ENCODE results near the gene TNFRSF8.

TNFRSF8 gene

DNA sequence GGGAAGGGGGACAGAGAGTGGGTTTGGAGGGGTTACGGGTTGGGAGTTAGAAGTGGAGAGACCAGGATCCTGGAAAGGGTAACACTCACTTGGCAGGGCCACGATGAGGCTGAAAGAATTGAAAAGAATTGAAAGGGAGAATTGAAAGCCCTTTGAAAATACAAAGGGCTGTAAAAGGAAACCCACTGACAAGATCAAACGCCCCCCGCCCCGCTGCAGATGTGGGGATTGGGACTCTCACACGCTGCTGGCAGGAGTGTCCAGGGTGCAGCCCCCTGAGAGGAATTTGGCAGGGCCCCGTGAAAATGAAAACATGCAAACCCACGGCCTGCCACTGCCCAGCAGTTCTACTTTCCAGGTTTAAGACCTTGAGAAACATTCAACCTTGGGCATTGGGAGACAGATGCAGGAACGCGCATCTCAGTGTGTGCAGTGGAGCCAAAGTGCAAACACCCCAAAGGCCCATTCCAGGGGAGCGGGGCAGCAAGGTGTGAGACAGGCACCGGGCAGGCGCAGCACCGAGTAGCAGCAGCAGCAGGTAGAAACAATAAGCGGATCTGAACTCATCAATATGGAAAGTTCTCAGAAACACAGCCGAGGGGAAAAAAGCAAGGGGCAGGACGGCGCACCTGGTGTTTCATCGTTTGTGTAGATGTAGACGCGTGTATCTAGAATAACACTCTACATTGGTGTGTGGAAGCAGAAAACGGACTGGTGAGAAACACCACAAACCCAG is 95.4 kb downstream of the TNFRSF8 start:
- H3K9me3 ChIP-seq (ENCODE audit: insufficient read depth, low read length): no peaks in the 10 kb centered on the region
- H3K79me2 ChIP-seq (ENCODE audit: insufficient read depth, low read length): no peaks in the 10 kb centered on the region
- no peak overlapping the region for H3K9ac ChIP-seq (ENCODE audit: low read length)
- H4K20me1 ChIP-seq (ENCODE audit: low read depth, low read length): no peaks in the 10 kb centered on the region
- no peak overlapping the region for H3K4me2 ChIP-seq (ENCODE audit: low read depth, low read length, poor library complexity, severe bottlenecking)
- no peaks in the 10 kb centered on the region for H3F3A ChIP-seq (ENCODE audit: insufficient read depth)
- no peak for TF ChIP-seq CTCF (IDR thresholded peaks at IDR 0.05; ENCODE audit: insufficient read depth, low read length, poor library complexity, severe bottlenecking)
- TF ChIP-seq EZH2phosphoT487 (conservative IDR thresholded peaks at IDR 0.05; ENCODE audit: low read length): no peak
- no peak overlapping the region for H3K4me3 ChIP-seq (ENCODE audit: insufficient read depth, low read length, poor library complexity, severe bottlenecking)
- no peaks in the 10 kb centered on the region for H3K36me3 ChIP-seq (ENCODE audit: low read length)
- H2AFZ ChIP-seq (ENCODE audit: low read depth, low read length, severe bottlenecking): no peak overlapping the region
- no peaks in the 10 kb centered on the region for H3K9me2 ChIP-seq (replicated peaks; ENCODE audit: insufficient read depth, low read length)
- H3K27me3 ChIP-seq (ENCODE audit: low read length): no peaks in the 10 kb centered on the region
- no peak overlapping the region for H3K27ac ChIP-seq (ENCODE audit: low read depth, low read length)

DNA sequence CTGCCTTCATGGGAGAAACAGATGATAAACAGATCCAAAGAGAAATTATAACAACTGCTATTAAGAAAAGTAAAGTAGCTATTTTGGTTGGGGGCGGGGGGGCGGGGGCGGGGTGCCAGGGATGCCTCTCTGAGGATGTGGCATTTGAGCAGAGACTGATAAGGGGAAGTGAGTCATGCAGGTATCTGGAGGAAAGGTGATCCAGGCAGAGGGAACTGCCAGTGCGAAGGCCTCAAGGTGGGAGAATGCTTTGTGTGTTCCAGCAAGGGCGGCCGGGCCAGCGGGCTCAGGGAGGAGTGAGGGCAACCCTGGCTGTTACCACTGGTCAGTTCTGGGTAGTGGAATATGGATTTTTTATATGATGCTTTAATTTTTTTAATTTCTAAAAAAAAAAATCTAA is 96.7 kb downstream of the TNFRSF8 start:
- Histone ChIP-seq H3K9ac (ENCODE audit: low read length) (no peak overlapping the region), H3K4me3 (ENCODE audit: insufficient read depth, low read length, poor library complexity, severe bottlenecking) (no peak overlapping the region), H3K27me3 (ENCODE audit: low read length) (no peaks in the 10 kb centered on the region), H3F3A (ENCODE audit: insufficient read depth) (no peaks in the 10 kb centered on the region), H3K9me3 (ENCODE audit: insufficient read depth, low read length) (no peaks in the 10 kb centered on the region), H3K79me2 (ENCODE audit: insufficient read depth, low read length) (no peaks in the 10 kb centered on the region), H3K27ac (ENCODE audit: low read depth, low read length) (no peak overlapping the region), H4K20me1 (ENCODE audit: low read depth, low read length) (no peaks in the 10 kb centered on the region), H3K4me2 (ENCODE audit: low read depth, low read length, poor library complexity, severe bottlenecking) (no peak overlapping the region), H3K9me2 (replicated peaks; ENCODE audit: insufficient read depth, low read length) (no peaks in the 10 kb centered on the region), H3K36me3 (ENCODE audit: low read length) (no peaks in the 10 kb centered on the region), H2AFZ (ENCODE audit: low read depth, low read length, severe bottlenecking) (no peak overlapping the region)
- TF ChIP-seq EZH2phosphoT487 (conservative IDR thresholded peaks at IDR 0.05; ENCODE audit: low read length) (no peak), CTCF (IDR thresholded peaks at IDR 0.05; ENCODE audit: insufficient read depth, low read length, poor library complexity, severe bottlenecking) (no peak)

DNA sequence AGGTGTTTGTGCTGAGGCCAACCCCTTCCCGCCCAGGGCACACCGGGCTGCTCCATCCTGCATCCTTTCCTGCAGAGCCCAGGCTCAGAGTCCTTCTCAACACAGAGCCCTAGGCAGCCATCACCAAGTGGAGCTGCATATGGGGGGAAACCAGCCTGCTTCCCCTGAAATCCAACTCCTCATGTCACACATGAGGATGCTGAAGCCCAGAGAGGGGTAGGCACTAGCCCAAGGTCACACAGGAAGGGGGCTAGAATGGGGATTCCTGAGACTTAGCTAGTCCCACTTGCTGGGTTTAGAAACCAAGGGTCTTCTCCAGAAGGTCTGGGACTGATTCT is 98.2 kb downstream of the TNFRSF8 start:
- H3K9me2 ChIP-seq (replicated peaks; ENCODE audit: insufficient read depth, low read length): no peaks in the 10 kb centered on the region
- no peak overlapping the region for H3K4me3 ChIP-seq (ENCODE audit: insufficient read depth, low read length, poor library complexity, severe bottlenecking)
- peak overlapping the region; percentile 43; the same call in 1 of the 2 replicates for H3K27ac ChIP-seq (ENCODE audit: low read depth, low read length)
- no peaks in the 10 kb centered on the region for H3K27me3 ChIP-seq (ENCODE audit: low read length)
- H2AFZ ChIP-seq (ENCODE audit: low read depth, low read length, severe bottlenecking): no peak overlapping the region
- H3K36me3 ChIP-seq (ENCODE audit: low read length): no peaks in the 10 kb centered on the region
- TF ChIP-seq CTCF (IDR thresholded peaks at IDR 0.05; ENCODE audit: insufficient read depth, low read length, poor library complexity, severe bottlenecking): no peak
- TF ChIP-seq EZH2phosphoT487 (conservative IDR thresholded peaks at IDR 0.05; ENCODE audit: low read length): no peak
- H3K4me2 ChIP-seq (ENCODE audit: low read depth, low read length, poor library complexity, severe bottlenecking): peak overlapping the region; percentile 7
- H3K79me2 ChIP-seq (ENCODE audit: insufficient read depth, low read length): no peaks in the 10 kb centered on the region
- H3K9me3 ChIP-seq (ENCODE audit: insufficient read depth, low read length): no peaks in the 10 kb centered on the region
- H4K20me1 ChIP-seq (ENCODE audit: low read depth, low read length): no peaks in the 10 kb centered on the region
- no peak overlapping the region; the same call in 1 of the 2 replicates for H3K9ac ChIP-seq (ENCODE audit: low read length)
- no peaks in the 10 kb centered on the region for H3F3A ChIP-seq (ENCODE audit: insufficient read depth)

Measured in SU-DHL-6 (cell line).